Suprapubic skin (tissue), 4 donors: ENCODE measurements around the gene GNAI3. TPM values are rescaled to one million over a fixed set of nuclear protein-coding genes. Genes with fewer than 3 reads are reported as not detected.
A peak's percentile ranks its signal among the peaks of the same experiment; 100 is the strongest.

Experiments
- DNase-seq, 2 donors: peaks; one replicate each; pipeline ENCODE4 v3.0.0-alpha.2; 2019; ENCODE audit warnings: low spot score in 2 of 2
- H3K27ac ChIP-seq: fragments of 200-600 bp; sonication (generic); one replicate; pipeline ENCODE4 v1.5.1; 2019
- H3K27me3 ChIP-seq: fragments of 200-600 bp; sonication (generic); one replicate; pipeline ENCODE4 v1.5.1; 2019
- H3K36me3 ChIP-seq: fragments of 200-600 bp; sonication (generic); one replicate; pipeline ENCODE4 v1.5.1; 2019
- H3K4me1 ChIP-seq: fragments of 200-600 bp; sonication (generic); one replicate; pipeline ENCODE4 v1.5.1; 2019
- H3K4me3 ChIP-seq: fragments of 200-600 bp; sonication (generic); one replicate; pipeline ENCODE4 v1.5.1; 2019; ENCODE audit warnings: mild to moderate bottlenecking
- H3K9me3 ChIP-seq: fragments of 200-600 bp; sonication (generic); one replicate; pipeline ENCODE4 v1.5.1; 2019
- EP300 ChIP-seq: sonication (generic); formaldehyde crosslinking; IDR thresholded peaks from one replicate; pipeline ENCODE4 v1.6.1; 2017; ENCODE audit warnings: antibody characterized with exemption
- POLR2A ChIP-seq, 2 donors: fragments of 450-650 bp; IDR thresholded peaks; one replicate each; pipeline ENCODE4 v1.6.1; 2017; ENCODE audit warnings: antibody characterized with exemption in 2 of 2, mild to moderate bottlenecking in 2 of 2, moderate library complexity in 2 of 2
- POLR2AphosphoS5 ChIP-seq, 3 donors: sonication (generic); formaldehyde crosslinking; IDR thresholded peaks; one replicate each; pipeline ENCODE4 v1.6.1; 2017; ENCODE audit warnings: antibody characterized with exemption in 3 of 3
- WGBS: methylation state at CpG from one replicate; pipeline ENCODE4 v1.1.5; 2018; 5-methylcytosine and 5-hydroxymethylcytosine counted together
- total RNA-seq, 4 donors: library from RNA; depleted of rRNA; stranded (reverse); fragments of >200 nt; gene quantifications; one replicate each; pipeline ENCODE4 v1.1.0, GENCODE V29; 2016
- TF ChIP-seq, protein P1 (sequence below), 2 donors: fragments of 200-600 bp in 1 of 2; fragments of 450-650 bp in 1 of 2; sonication (generic) in 1 of 2; IDR thresholded peaks; one replicate each; pipeline ENCODE4 v1.5.1; 2016 to 2019; ENCODE audit warnings: antibody characterized with exemption in 2 of 2, mild to moderate bottlenecking in 1 of 2, moderate library complexity in 1 of 2

The GNAI3 gene
- total RNA-seq, 4 donors from 2014 or later = 6.7 to 11.1 (median 9.5) TPM

DNA sequence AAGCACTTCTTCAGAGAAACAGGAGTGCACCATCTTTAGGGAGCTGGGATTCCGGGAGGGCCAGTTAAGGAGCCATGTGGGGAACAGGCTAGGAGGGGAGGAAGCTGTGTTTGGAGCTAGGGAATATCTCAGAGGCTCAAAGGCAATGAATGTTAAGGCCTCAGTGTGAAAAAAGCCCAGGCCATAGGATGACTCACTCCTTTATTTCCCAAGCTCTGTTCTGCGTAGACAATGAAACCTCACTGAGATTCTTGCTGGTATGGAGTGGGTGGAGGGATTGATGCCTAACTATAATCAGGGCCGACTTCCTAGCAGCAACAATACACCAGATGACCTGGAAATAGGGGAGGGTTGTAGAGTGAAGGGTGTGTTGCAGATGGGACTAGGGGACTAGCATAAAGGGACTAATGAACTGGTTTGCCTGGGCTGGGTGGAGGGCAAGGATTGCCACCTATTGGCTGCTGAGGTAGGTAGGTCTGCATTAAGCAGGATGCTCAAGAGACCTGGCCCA lies 68.9 kb downstream of the GNAI3 start:
- peaks cover 32% of the 10 kb centered on the region for H3K4me1 ChIP-seq
- H3K9me3 ChIP-seq = no peaks in the 10 kb centered on the region
- no peak overlapping the region for H3K4me3 ChIP-seq
- DNase-seq = no peak
- no peaks in the 10 kb centered on the region for H3K36me3 ChIP-seq
- H3K27me3 ChIP-seq = no peaks in the 10 kb centered on the region
- peak overlapping the region; percentile 1 for H3K27ac ChIP-seq
- 41% methylated on average over 3 of the region's 3 CpGs for WGBS
- TF ChIP-seq EP300 (no peak), POLR2AphosphoS5 (IDR thresholded peaks at IDR 0.05) (no peak), POLR2A (IDR thresholded peaks at IDR 0.05) (no peak)
- TF ChIP-seq, protein P1, sequence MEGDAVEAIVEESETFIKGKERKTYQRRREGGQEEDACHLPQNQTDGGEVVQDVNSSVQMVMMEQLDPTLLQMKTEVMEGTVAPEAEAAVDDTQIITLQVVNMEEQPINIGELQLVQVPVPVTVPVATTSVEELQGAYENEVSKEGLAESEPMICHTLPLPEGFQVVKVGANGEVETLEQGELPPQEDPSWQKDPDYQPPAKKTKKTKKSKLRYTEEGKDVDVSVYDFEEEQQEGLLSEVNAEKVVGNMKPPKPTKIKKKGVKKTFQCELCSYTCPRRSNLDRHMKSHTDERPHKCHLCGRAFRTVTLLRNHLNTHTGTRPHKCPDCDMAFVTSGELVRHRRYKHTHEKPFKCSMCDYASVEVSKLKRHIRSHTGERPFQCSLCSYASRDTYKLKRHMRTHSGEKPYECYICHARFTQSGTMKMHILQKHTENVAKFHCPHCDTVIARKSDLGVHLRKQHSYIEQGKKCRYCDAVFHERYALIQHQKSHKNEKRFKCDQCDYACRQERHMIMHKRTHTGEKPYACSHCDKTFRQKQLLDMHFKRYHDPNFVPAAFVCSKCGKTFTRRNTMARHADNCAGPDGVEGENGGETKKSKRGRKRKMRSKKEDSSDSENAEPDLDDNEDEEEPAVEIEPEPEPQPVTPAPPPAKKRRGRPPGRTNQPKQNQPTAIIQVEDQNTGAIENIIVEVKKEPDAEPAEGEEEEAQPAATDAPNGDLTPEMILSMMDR (IDR thresholded peaks at IDR 0.05) = no peak

DNA sequence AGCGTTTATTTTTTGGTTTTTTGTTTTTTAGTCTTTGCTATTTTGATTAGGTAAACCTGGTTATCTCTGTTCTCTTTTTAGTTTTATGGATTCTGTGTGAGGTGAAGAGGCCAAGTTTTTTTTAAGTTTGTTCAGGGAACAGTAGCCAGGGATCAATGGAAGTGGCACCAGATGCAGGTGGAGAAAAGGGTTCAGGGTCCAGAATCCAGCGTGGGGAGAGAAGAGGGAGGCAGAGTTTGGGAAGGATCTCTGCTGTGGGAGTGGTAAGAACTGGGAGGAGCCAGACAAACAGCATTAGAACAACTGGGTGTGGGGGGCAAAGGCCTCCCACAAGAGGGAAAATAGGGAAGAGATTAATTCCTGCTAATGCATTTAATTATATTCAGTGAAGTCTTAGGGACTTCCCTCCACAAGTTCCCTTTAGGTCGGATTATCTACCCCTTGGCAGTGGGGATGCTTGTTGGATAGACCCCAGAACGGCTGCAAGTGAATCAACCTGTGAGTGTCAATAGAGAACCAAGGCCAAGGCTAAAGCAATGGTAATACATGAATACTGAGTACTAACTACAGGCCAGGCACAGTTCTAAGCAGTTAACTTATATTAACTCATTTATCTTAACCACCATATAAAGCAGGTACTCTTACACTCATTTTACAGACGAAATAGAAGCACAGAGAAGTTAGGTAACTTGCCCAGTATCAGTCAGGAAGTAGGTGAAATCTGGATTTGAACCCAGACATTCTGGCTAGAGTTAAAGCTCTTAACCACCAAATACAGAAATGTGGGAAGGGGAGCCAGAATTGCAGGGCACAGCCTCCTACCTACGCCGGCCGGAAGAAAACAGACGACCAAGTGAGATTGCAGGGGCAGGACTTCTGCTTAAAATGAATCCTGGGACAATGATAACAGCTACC lies 70.5 kb downstream of the GNAI3 start:
- peaks cover 47% of the 10 kb centered on the region for H3K4me1 ChIP-seq
- H3K27me3 ChIP-seq = no peaks in the 10 kb centered on the region
- H3K4me3 ChIP-seq = peak overlapping the region; percentile 76
- DNase-seq = no peak
- TF ChIP-seq EP300 (no peak), POLR2A (IDR thresholded peaks at IDR 0.05) (no peak), POLR2AphosphoS5 (IDR thresholded peaks at IDR 0.05) (no peak)
- TF ChIP-seq, protein P1 (IDR thresholded peaks at IDR 0.05) = no peak
- WGBS = 42% methylated on average over 9 of the region's 9 CpGs
- H3K9me3 ChIP-seq = no peaks in the 10 kb centered on the region
- no peaks in the 10 kb centered on the region for H3K36me3 ChIP-seq
- H3K27ac ChIP-seq = peak overlapping the region; percentile 84

DNA sequence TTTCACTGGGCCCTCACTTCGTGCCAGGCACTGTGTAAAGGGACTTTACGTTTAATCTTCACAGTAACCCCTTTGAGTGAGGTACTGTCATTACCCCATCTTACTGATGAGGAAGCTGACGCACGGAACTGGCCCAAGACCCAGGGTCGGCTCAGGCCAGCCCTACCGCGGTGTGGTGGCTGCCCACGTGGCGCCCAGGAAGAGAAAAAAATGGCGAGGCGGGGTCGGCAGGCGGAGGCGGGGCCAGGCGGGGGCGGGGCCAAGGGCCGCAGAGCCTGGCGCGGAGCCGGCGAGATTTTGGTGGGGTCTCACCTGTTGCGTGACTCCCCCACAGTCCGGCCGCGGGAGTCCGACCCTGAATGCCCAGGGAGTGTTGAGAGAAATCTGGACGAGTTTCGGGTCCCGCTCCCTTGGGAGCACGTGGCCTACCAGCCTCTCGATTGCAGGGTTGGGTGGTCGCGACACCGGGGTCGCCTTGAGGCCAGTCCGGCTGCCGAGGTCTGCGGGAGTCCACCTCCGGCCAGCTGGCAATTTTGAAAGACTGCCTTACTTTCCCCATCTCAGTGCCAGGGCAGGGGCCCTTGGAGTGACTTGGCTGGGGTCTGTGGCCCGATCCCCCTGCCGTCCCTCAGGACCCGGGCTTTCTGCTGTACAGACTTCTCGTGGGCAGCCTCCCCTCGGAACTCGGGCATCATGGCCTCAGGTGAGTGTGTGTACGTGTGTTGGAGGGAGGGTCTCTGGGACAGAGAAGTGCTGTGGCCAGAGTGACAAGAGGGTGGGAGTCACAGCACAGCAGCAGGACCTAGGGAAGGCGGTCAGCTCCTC lies 71.4 kb downstream of the GNAI3 start, which contains the start of the genes AMPD2 and GNAT2:
AMPD2 (plus strand) TSS at position 262 of the 825 bp plus-strand sequence. CDS start 1,339 bp downstream, outside the sequence.
GNAT2 (minus strand) TSS at position 41 of the 825 bp plus-strand sequence. CDS start 6,746 bp downstream, outside the sequence.
- H3K4me1 ChIP-seq = peaks cover 55% of the 10 kb centered on the region
- peak within 1 kb of the TSS; percentile 84 for H3K27ac ChIP-seq
- 1% methylated on average over 20 of the region's 47 CpGs for WGBS
- no peak for TF ChIP-seq EP300
- TF ChIP-seq POLR2AphosphoS5 (IDR thresholded peaks at IDR 0.05) = no peak
- no peak for TF ChIP-seq POLR2A (IDR thresholded peaks at IDR 0.05)
- TF ChIP-seq, protein P1 (IDR thresholded peaks at IDR 0.05) = no peak
- no peaks in the 10 kb centered on the region for H3K27me3 ChIP-seq
- peak; percentile 88 to 91 for DNase-seq
- peak within 1 kb of the TSS; percentile 76 for H3K4me3 ChIP-seq
- H3K9me3 ChIP-seq = no peaks in the 10 kb centered on the region
- no peaks in the 10 kb centered on the region for H3K36me3 ChIP-seq

DNA sequence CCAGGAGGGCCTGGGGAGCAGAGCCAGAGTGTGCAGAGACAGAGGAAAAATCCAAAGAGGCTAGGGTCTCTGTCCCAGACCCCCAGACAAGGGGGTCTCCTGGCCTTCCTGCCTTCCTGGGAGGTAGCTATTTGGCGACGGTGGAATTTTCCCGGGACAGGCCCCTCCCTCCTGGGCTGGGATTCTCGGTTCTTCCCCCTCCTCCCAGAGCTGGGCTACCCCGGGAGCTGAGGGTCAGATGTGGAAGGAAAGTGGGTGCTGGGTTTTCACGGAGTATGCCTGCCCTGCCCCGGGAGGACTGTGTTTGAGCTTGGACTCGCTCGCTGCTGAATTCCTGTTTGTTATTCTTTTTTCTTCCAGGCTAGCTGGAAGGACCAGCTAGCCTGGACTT lies 72.0 kb downstream of the GNAI3 start:
- H3K4me1 ChIP-seq = peaks cover 55% of the 10 kb centered on the region
- no peaks in the 10 kb centered on the region for H3K9me3 ChIP-seq
- H3K4me3 ChIP-seq = peak overlapping the region; percentile 76
- TF ChIP-seq POLR2A (IDR thresholded peaks at IDR 0.05) = no peak
- no peak for TF ChIP-seq POLR2AphosphoS5 (IDR thresholded peaks at IDR 0.05)
- TF ChIP-seq EP300 = no peak
- TF ChIP-seq, protein P1 (IDR thresholded peaks at IDR 0.05) = no peak
- H3K36me3 ChIP-seq = no peaks in the 10 kb centered on the region
- peak; percentile 79 to 81 for DNase-seq
- 0% methylated on average over 6 of the region's 9 CpGs for WGBS
- H3K27me3 ChIP-seq = no peaks in the 10 kb centered on the region
- H3K27ac ChIP-seq = peak overlapping the region; percentile 84
